ENCODE data around the gene CACNB2. TPM values are rescaled to one million over a fixed set of nuclear protein-coding genes. Genes with fewer than 3 reads are reported as not detected.

Gene CACNB2
- polyA plus RNA-seq, 1 of the 3 experiments (the other 2 are of a cell fraction) = 0.74 TPM

DNA sequence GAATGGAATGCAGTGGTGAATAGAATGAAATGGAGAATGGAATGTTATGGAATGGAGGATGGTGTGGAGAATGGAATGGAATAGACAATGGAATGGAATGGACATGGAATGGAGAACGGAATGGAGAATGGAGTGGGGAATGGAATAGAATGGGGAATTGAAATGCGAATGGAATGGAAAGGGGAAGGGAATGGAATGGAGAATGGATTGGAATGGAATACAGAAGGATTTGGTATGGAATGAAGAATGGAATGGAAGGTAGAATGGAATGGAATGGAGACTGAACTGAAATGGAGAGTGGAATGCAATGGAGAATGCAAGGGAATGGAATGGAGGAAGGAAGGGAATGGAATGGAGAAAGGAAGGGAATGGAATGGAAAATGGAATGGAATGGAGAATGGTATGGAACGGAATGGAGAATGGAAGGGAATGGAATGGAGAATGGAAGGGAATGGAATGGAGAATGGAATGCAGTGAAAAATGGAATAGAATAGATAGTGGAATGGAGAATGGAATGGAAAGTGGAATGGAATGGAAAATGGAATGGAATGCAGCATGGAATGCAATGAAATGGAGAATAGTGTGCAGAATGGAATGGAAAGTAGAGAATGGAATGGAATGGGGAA is 416.4 kb downstream of the CACNB2 start:
- H3K9ac ChIP-seq = no peak overlapping the region
- no peak overlapping the region for H3K27ac ChIP-seq (ENCODE audit: low read depth in 2 of 2, low read length in 1 of 2)
- no peak for TF ChIP-seq SMC3 (IDR thresholded peaks at IDR 0.05; ENCODE audit: low read depth, low read length)
- TF ChIP-seq NRF1 (IDR thresholded peaks at IDR 0.05; ENCODE audit: low read depth, low read length) = no peak
- TF ChIP-seq, protein P1, sequence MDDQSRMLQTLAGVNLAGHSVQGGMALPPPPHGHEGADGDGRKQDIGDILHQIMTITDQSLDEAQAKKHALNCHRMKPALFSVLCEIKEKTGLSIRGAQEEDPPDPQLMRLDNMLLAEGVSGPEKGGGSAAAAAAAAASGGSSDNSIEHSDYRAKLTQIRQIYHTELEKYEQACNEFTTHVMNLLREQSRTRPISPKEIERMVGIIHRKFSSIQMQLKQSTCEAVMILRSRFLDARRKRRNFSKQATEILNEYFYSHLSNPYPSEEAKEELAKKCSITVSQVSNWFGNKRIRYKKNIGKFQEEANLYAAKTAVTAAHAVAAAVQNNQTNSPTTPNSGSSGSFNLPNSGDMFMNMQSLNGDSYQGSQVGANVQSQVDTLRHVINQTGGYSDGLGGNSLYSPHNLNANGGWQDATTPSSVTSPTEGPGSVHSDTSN (IDR thresholded peaks at IDR 0.05) = no peak
- TF ChIP-seq, protein P2, sequence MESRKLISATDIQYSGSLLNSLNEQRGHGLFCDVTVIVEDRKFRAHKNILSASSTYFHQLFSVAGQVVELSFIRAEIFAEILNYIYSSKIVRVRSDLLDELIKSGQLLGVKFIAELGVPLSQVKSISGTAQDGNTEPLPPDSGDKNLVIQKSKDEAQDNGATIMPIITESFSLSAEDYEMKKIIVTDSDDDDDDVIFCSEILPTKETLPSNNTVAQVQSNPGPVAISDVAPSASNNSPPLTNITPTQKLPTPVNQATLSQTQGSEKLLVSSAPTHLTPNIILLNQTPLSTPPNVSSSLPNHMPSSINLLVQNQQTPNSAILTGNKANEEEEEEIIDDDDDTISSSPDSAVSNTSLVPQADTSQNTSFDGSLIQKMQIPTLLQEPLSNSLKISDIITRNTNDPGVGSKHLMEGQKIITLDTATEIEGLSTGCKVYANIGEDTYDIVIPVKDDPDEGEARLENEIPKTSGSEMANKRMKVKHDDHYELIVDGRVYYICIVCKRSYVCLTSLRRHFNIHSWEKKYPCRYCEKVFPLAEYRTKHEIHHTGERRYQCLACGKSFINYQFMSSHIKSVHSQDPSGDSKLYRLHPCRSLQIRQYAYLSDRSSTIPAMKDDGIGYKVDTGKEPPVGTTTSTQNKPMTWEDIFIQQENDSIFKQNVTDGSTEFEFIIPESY (IDR thresholded peaks at IDR 0.05; ENCODE audit: borderline replicate concordance, low read depth) = no peak
- no peak for TF ChIP-seq FOXJ3 (CRISPR knock-in tag; IDR thresholded peaks at IDR 0.05)
- TF ChIP-seq RCOR1 (IDR thresholded peaks at IDR 0.05; ENCODE audit: low read length) = no peak
- no peak for TF ChIP-seq POLR2AphosphoS5 (IDR thresholded peaks at IDR 0.05; ENCODE audit: low read depth, low read length)
- no peak for TF ChIP-seq CHD2 (IDR thresholded peaks at IDR 0.05; ENCODE audit: low read length, partially characterized antibody)
- TF ChIP-seq, protein P3, sequence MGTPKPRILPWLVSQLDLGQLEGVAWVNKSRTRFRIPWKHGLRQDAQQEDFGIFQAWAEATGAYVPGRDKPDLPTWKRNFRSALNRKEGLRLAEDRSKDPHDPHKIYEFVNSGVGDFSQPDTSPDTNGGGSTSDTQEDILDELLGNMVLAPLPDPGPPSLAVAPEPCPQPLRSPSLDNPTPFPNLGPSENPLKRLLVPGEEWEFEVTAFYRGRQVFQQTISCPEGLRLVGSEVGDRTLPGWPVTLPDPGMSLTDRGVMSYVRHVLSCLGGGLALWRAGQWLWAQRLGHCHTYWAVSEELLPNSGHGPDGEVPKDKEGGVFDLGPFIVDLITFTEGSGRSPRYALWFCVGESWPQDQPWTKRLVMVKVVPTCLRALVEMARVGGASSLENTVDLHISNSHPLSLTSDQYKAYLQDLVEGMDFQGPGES (IDR thresholded peaks at IDR 0.05; ENCODE audit: low read depth, low read length) = no peak
- TF ChIP-seq YY1 (IDR thresholded peaks at IDR 0.05; ENCODE audit: low read depth) = no peak
- no peak for TF ChIP-seq GATA2 (CRISPR knock-in tag; IDR thresholded peaks at IDR 0.05)
- no peak for TF ChIP-seq NFIC (IDR thresholded peaks at IDR 0.05; ENCODE audit: borderline replicate concordance)
- no peak for TF ChIP-seq EZH2phosphoT487 (IDR thresholded peaks at IDR 0.05; ENCODE audit: borderline replicate concordance, low read depth)
- TF ChIP-seq TCF12 (IDR thresholded peaks at IDR 0.05) = no peak
- TF ChIP-seq ELF1 (IDR thresholded peaks at IDR 0.05) = no peak
- TF ChIP-seq MXI1 (IDR thresholded peaks at IDR 0.05; ENCODE audit: low read depth, low read length) = no peak
- TF ChIP-seq FOXM1 (IDR thresholded peaks at IDR 0.05; ENCODE audit: low read depth) = no peak
- H3K36me3 ChIP-seq (replicated peaks in 1 of 2; ENCODE audit: control insufficient read depth in 1 of 2, insufficient read depth in 2 of 2, low read length in 1 of 2) = peaks cover 0 to 21% of the 10 kb centered on the region in 2 experiments
- H3K4me1 ChIP-seq (ENCODE audit: control insufficient read depth in 1 of 2, insufficient read depth in 2 of 2, low read depth in 1 of 2, low read length in 1 of 2) = no peaks in the 10 kb centered on the region
- no peak overlapping the region for H3K4me3 ChIP-seq (ENCODE audit: low read depth in 2 of 2, low read length in 1 of 2)
- no peak for DNase-seq
- H3K79me2 ChIP-seq (ENCODE audit: insufficient read depth) = no peaks in the 10 kb centered on the region
- H3K9me2 ChIP-seq = no peaks in the 10 kb centered on the region
- 90% methylated on average over 3 of the region's 3 CpGs for WGBS (ENCODE audit: low lambda C conversion rate)
- ChIA-PET CTCF (no interaction called here), POLR2A (no interaction called here)
- H3F3A ChIP-seq (replicated peaks; ENCODE audit: insufficient read depth) = no peaks in the 10 kb centered on the region
- H2AFZ ChIP-seq (ENCODE audit: low read depth) = no peak overlapping the region
- no peaks in the 10 kb centered on the region for H4K20me1 ChIP-seq (ENCODE audit: insufficient read depth)
- no peaks in the 10 kb centered on the region for H3K27me3 ChIP-seq (ENCODE audit: insufficient read depth)
- no peak overlapping the region for H3K4me2 ChIP-seq
- 0 out of 2 replicates have a peak, but pooled peaks cover 6% of the 10 kb centered on the region for H3K9me3 ChIP-seq
